SK-N-SH (cell line): Measurements from ENCODE around the gene RNU11. TPM values are rescaled to one million over a fixed set of nuclear protein-coding genes. Genes with fewer than 3 reads are reported as not detected.

ENCODE experiments used
- CTCF ChIA-PET: fragments of 300-600, 350-600 bp; formaldehyde crosslinking; extraction: SDS; loops from one replicate; lab custom pipeline; 2021; lab: Yijun Ruan, JAX
- POLR2A ChIA-PET: fragments of 350-600 bp; sonication (Branson Sonifier 250); formaldehyde crosslinking; extraction: SDS; loops from one replicate; lab custom pipeline; 2020; ENCODE audit warnings: antibody characterized with exemption, inconsistent platforms; lab: Yijun Ruan, JAX
- DNase-seq: peaks from one replicate; pipeline ENCODE4 v3.0.0; 2012
- H2AFZ ChIP-seq: fragments of 200-600 bp; sonication (generic); 2 replicates; pipeline ENCODE4 v1.8.1; 2016; ENCODE audit warnings: antibody characterized with exemption, mild to moderate bottlenecking, low read depth
- H3F3A ChIP-seq: fragments of 200-600 bp; sonication (generic); replicated peaks from 2 replicates; pipeline ENCODE3; 2016; ENCODE audit warnings: antibody characterized with exemption, mild to moderate bottlenecking; ENCODE audit not compliant: insufficient read depth
- H3K27ac ChIP-seq, 2 experiments: fragments of 200-500 bp in 1 of 2; fragments of 200-600 bp in 1 of 2; sonication (Bioruptor generic) in 1 of 2; sonication (generic), shearing (Covaris generic) in 1 of 2; 2 replicates each; pipeline versions ENCODE4 v1.5.1 to v1.6.1; 2014 to 2016; ENCODE audit warnings: low read depth in 2 of 2, inconsistent platforms in 1 of 2, low read length in 1 of 2, mild to moderate bottlenecking in 1 of 2, mixed read lengths in 1 of 2
- H3K27me3 ChIP-seq: fragments of 200-600 bp; sonication (generic), shearing (Covaris generic); 2 replicates; pipeline ENCODE4 v1.6.1; 2016; ENCODE audit warnings: mixed run types; ENCODE audit not compliant: insufficient read depth
- H3K36me3 ChIP-seq, 2 experiments: fragments of 200-500 bp in 1 of 2; fragments of 200-600 bp in 1 of 2; sonication (Bioruptor generic) in 1 of 2; sonication (generic) in 1 of 2; replicated peaks in 1 of 2; 2 replicates each; pipeline versions ENCODE3 to v1.5.1; 2014 to 2016; ENCODE audit warnings: low read length in 1 of 2, mild to moderate bottlenecking in 1 of 2; ENCODE audit not compliant: insufficient read depth in 2 of 2, control insufficient read depth in 1 of 2
- H3K4me1 ChIP-seq, 2 experiments: fragments of 200-500 bp in 1 of 2; fragments of 200-600 bp in 1 of 2; sonication (Bioruptor generic) in 1 of 2; sonication (generic), shearing (Covaris generic) in 1 of 2; 2 replicates each; pipeline versions ENCODE4 v1.5.1 to v1.6.1; 2014 to 2016; ENCODE audit warnings: low read depth in 1 of 2, low read length in 1 of 2, mixed run types in 1 of 2; ENCODE audit not compliant: insufficient read depth in 2 of 2, control insufficient read depth in 1 of 2
- H3K4me2 ChIP-seq: fragments of 200-600 bp; sonication (generic), shearing (Covaris generic); 2 replicates; pipeline ENCODE4 v1.6.1; 2017; ENCODE audit warnings: mixed run types
- H3K4me3 ChIP-seq, 2 experiments: fragments of 200-500 bp in 1 of 2; fragments of 200-600 bp in 1 of 2; sonication (Bioruptor generic) in 1 of 2; sonication (generic), shearing (Covaris generic) in 1 of 2; 2 replicates each; pipeline versions ENCODE4 v1.5.1 to v1.8.1; 2014 to 2016; ENCODE audit warnings: low read depth in 2 of 2, inconsistent platforms in 1 of 2, low read length in 1 of 2, mild to moderate bottlenecking in 1 of 2, mixed read lengths in 1 of 2, moderate library complexity in 1 of 2
- H3K79me2 ChIP-seq: fragments of 200-600 bp; sonication (generic); 2 replicates; pipeline ENCODE4 v1.8.1; 2017; ENCODE audit warnings: mild to moderate bottlenecking; ENCODE audit not compliant: insufficient read depth
- H3K9ac ChIP-seq: fragments of 200-600 bp; sonication (generic); 2 replicates; pipeline ENCODE4 v1.6.1; 2017; ENCODE audit warnings: mixed run types
- H3K9me2 ChIP-seq: fragments of 200-600 bp; sonication (generic); 2 replicates; pipeline ENCODE4 v1.6.1; 2017; ENCODE audit warnings: mixed run types
- H3K9me3 ChIP-seq: fragments of 200-600 bp; sonication (generic); 2 replicates; pipeline ENCODE4 v1.6.1; 2017; ENCODE audit warnings: mixed run types, mild to moderate bottlenecking, moderate library complexity
- H4K20me1 ChIP-seq: fragments of 200-600 bp; sonication (generic); 2 replicates; pipeline ENCODE4 v1.6.1; 2017; ENCODE audit warnings: mild to moderate bottlenecking, mixed run types; ENCODE audit not compliant: insufficient read depth
- EP300 ChIP-seq, 2 experiments: IDR thresholded peaks; 2 replicates each; pipeline versions ENCODE4 v1.4.0 to v1.6.1; 2012; ENCODE audit warnings: borderline replicate concordance in 1 of 2, low read depth in 1 of 2, low read length in 1 of 2
- EZH2phosphoT487 ChIP-seq: fragments of 200-600 bp; sonication (generic); IDR thresholded peaks from 2 replicates; pipeline ENCODE4 v1.6.1; 2017; ENCODE audit warnings: low read depth, mixed run types, mild to moderate bottlenecking, antibody characterized with exemption, moderate library complexity, borderline replicate concordance
- MXI1 ChIP-seq: IDR thresholded peaks from 2 replicates; pipeline ENCODE4 v1.6.1; 2012; ENCODE audit warnings: mild to moderate bottlenecking, low read depth, low read length, improper control_type of control experiment
- NRF1 ChIP-seq: IDR thresholded peaks from 2 replicates; pipeline ENCODE4 v1.6.1; 2012; ENCODE audit warnings: low read depth, mild to moderate bottlenecking, low read length
- RAD21 ChIP-seq: IDR thresholded peaks from 2 replicates; pipeline ENCODE4 v1.6.1; 2012; ENCODE audit warnings: mild to moderate bottlenecking, low read length
- RCOR1 ChIP-seq: fragments of 150-350 bp; IDR thresholded peaks from 2 replicates; pipeline ENCODE4 v1.6.1; 2017; ENCODE audit warnings: antibody characterized with exemption, low read length
- SMC3 ChIP-seq: IDR thresholded peaks from 2 replicates; pipeline ENCODE4 v1.6.1; 2012; ENCODE audit warnings: low read depth, low read length, improper control_type of control experiment
- TAF1 ChIP-seq: IDR thresholded peaks from 2 replicates; pipeline ENCODE4 v1.6.1; 2012; ENCODE audit warnings: low read depth, mild to moderate bottlenecking, low read length, moderate library complexity, borderline replicate concordance
- TCF12 ChIP-seq: IDR thresholded peaks from 2 replicates; pipeline ENCODE4 v1.4.0; 2012
- TEAD4 ChIP-seq: IDR thresholded peaks from 2 replicates; pipeline ENCODE4 v1.4.0; 2012; ENCODE audit warnings: mild to moderate bottlenecking, borderline replicate concordance; ENCODE audit not compliant: insufficient read depth
- YY1 ChIP-seq: IDR thresholded peaks from 2 replicates; pipeline ENCODE4 v1.4.0; 2012; ENCODE audit warnings: low read depth, mild to moderate bottlenecking
- WGBS: methylation state at CpG from one replicate; pipeline ENCODE4 v1.1.6; 2017; ENCODE audit warnings: low lambda C conversion rate; 5-methylcytosine and 5-hydroxymethylcytosine counted together
- polyA plus RNA-seq, 3 experiments: library from polyadenylated mRNA; depleted of rRNA; stranded (reverse); fragments of >200 nt; gene quantifications; 2 replicates each; pipeline ENCODE4 v1.2.3, GENCODE V29; 2012
- TF ChIP-seq, protein P1 (sequence below): fragments of 200-600 bp; sonication (generic); IDR thresholded peaks from 2 replicates; pipeline ENCODE4 v1.6.1; 2017; ENCODE audit warnings: antibody characterized with exemption, mild to moderate bottlenecking, moderate library complexity

RNU11 gene
- polyA plus RNA-seq, 1 of the 3 experiments (the other 2 are of a cell fraction) = not detected

DNA sequence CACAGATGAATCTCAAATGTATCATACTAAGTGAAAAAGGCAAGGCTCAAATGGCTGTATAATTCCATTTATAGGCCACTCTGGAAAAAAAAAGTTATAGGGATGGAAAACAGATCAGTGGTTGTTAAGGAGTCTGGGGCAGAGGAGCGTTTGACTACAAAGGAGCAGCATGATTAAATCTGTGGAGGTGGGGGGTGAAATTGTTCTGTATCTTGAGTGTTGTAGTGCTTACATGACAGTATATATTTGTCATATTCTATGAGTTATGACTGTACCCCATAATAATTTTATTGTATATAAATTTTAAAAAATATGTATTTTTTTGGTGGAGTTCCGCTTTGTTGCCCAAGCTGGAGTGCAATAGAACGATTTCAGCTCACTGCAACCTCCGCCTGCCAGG, 15.8 kb upstream of the RNU11 start:
- TF ChIP-seq EZH2phosphoT487 = no peak
- no peak for TF ChIP-seq TCF12
- no peak for TF ChIP-seq YY1
- TF ChIP-seq EP300 (IDR thresholded peaks at IDR 0.05; ENCODE audit: borderline replicate concordance in 1 of 2, low read depth in 1 of 2, low read length in 1 of 2) = no peak
- TF ChIP-seq NRF1 = no peak
- TF ChIP-seq, protein P1, sequence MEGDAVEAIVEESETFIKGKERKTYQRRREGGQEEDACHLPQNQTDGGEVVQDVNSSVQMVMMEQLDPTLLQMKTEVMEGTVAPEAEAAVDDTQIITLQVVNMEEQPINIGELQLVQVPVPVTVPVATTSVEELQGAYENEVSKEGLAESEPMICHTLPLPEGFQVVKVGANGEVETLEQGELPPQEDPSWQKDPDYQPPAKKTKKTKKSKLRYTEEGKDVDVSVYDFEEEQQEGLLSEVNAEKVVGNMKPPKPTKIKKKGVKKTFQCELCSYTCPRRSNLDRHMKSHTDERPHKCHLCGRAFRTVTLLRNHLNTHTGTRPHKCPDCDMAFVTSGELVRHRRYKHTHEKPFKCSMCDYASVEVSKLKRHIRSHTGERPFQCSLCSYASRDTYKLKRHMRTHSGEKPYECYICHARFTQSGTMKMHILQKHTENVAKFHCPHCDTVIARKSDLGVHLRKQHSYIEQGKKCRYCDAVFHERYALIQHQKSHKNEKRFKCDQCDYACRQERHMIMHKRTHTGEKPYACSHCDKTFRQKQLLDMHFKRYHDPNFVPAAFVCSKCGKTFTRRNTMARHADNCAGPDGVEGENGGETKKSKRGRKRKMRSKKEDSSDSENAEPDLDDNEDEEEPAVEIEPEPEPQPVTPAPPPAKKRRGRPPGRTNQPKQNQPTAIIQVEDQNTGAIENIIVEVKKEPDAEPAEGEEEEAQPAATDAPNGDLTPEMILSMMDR = no peak
- TF ChIP-seq TAF1 = no peak
- TF ChIP-seq TEAD4 = no peak
- no peak for TF ChIP-seq SMC3
- no peak for TF ChIP-seq MXI1
- H3K36me3 ChIP-seq = peaks cover 0 to 6% of the 10 kb centered on the region in 2 experiments
- no peaks in the 10 kb centered on the region for H3K4me1 ChIP-seq
- no peaks in the 10 kb centered on the region for H3K9me2 ChIP-seq
- no peak overlapping the region for H3K27ac ChIP-seq
- H3F3A ChIP-seq = peaks cover 4% of the 10 kb centered on the region
- H2AFZ ChIP-seq = no peak overlapping the region
- POLR2A ChIA-PET = no interaction called here
- H3K4me3 ChIP-seq = no peak overlapping the region
- no peaks in the 10 kb centered on the region for H4K20me1 ChIP-seq
- no peak for DNase-seq
- no peak overlapping the region for H3K4me2 ChIP-seq
- 97% methylated on average over 4 of the region's 4 CpGs for WGBS
- CTCF ChIA-PET = interaction anchor here (1.1 kb wide), 1 partner anchor 9 kb away, joined by 3 read pairs; no protein-coding TSS in a partner anchor
- H3K9ac ChIP-seq = no peak overlapping the region
- no peaks in the 10 kb centered on the region for H3K27me3 ChIP-seq
- H3K9me3 ChIP-seq = no peaks in the 10 kb centered on the region
- H3K79me2 ChIP-seq = peaks cover 19% of the 10 kb centered on the region

DNA sequence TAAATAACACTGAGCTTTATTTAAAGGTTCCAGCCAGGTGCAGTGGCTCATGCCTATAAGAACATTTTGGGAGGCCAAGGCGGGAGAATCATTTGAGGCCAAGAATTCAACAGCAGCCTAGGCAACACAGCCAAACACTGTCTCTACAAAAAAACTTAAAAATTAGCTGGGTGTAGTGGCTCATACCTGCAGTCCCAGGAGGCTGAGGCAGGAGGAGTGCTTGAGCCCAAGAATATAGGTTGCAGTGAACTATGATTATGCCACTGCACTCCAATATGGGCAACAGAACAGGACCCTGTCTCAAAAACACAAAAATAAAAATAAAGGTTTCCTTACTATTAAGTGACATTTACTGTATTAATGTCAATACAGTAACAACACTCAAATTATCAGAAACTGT, 7.6 kb upstream of the RNU11 start:
- no peak for DNase-seq
- H3K4me2 ChIP-seq = no peak overlapping the region
- POLR2A ChIA-PET = interaction anchor here (0.6 kb wide), 1 partner anchor 59 kb away, joined by 3 read pairs; no protein-coding TSS in a partner anchor

More for the DNA sequence above, 7.6 kb upstream of the RNU11 start:
- Histone ChIP-seq H3K27ac (no peak overlapping the region), H3K36me3 (peaks cover 0 to 8% of the 10 kb centered on the region in 2 experiments), H4K20me1 (no peaks in the 10 kb centered on the region), H3K9me3 (no peaks in the 10 kb centered on the region), H3K4me3 (no peak overlapping the region), H3K9me2 (no peaks in the 10 kb centered on the region), H3K4me1 (peaks cover 0 to 5% of the 10 kb centered on the region in 2 experiments; a peak in 1 of 4 replicates), H2AFZ (no peak overlapping the region), H3K79me2 (peaks cover 50% of the 10 kb centered on the region), H3K27me3 (no peaks in the 10 kb centered on the region), H3F3A (peaks cover 6% of the 10 kb centered on the region), H3K9ac (no peak overlapping the region)
- TF ChIP-seq RCOR1 = no peak
- TF ChIP-seq, protein P1 = peak; percentile 47
- TF ChIP-seq RAD21 = peak; percentile 42; the same call in 1 of the 2 replicates
- CTCF ChIA-PET = interaction anchor here (0.7 to 4.8 kb wide), 7 partner anchors 8 to 236 kb away, joined by 3 to 39 read pairs (median 3); no protein-coding TSS in a partner anchor
- 93% methylated on average over 1 of the region's 1 CpG for WGBS
